NCI-H1436 (cell line): Measurements from ENCODE around the gene CDH23.

Source experiments
- DNase-seq: peaks from one replicate; lab custom pipeline; 2025; lab: John Stamatoyannopoulos, UW

CDH23 gene

DNA sequence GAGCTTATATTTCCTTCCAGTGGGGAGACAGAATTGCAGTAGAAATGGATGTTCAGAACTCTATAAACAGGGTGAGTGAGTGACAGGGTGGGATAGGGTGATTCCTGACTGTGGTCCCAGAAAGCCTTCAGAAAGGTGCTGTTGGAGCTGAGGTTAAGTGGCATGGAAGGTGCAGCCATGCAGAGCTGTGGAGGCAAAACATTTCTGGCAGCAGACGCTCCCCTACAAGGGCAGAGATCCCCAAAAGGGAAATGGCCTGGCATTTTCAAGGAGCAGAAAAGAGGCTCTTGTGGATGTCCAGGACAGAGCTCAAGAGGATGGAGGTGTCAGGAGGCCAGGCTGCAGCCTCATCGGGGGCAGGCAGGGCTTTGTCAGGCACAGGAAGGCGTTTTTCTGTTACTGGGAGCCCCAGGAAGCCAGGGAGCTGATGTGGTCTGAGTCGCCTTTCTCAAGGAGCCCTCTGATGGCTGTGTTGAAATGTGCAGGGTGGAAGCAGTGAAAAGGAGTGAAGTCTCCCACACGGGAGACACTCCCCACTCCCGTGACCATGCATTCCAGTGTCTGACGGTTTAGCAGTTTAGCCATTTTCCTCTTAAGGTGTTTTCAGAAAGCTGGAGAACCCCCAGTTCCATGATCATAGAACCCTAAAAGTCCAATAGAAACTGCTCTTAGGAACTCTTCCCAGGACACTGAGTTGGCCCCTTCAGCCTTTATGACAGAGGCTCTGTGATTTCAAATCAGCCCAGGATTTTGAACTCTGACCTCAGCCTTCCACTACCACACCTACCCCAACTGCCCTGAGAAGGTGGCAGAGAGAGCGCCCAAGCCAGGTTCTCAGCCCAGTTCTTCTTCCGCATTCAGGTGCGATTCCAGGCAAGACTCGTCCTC, 226.6 kb downstream of the CDH23 start:
- no peak for DNase-seq

DNA sequence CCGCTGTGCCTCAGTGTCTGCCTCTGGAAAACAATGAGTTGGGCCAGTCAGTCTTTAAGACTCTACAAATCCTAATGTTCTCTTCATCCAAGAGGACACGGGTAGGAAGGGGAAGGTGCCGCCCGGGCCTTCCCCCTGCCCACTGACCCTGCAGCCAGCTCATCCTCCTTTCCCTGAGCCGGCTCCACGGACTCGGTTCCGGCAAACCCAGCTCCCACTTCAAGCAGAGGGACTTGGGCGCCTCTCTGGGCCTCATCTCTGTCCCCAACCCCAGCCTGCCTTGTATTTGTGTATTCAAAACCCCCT, 227.2 kb downstream of the CDH23 start:
- DNase-seq: no peak

DNA sequence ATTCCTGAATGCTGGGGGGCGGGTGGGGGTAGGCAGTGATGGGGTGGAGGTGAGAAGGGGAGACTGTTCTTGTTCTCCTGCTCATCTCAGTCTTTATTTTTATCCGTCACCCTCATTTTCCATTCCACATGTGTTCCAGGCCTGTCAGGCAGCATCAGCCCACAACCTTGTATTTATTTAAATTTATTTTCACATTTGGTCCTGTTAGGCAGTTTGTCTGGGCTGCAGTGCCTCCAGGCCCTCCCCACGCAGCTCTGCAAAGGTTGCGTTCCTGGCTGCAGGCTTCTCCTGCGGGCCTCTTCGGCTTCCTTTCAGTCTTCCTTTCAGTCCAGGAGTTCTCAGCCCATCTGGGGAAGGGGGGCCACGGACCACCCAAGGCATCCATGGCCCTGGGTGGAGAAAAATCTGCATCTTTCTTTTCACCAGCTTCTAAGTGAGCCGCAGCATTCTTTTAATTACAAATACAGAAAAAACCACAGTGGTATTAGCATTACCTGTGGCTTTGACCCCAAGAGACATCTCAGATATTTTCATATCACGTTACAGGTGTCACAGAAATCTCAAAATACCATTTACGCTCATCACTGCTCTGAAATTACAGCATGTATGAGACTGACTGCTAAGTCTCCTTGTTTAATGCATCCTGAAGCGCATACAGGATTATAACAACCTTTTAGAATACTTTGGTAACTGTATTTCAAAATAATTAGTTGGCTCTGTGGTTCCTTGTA, 228.9 kb downstream of the CDH23 start:
- no peak for DNase-seq

DNA sequence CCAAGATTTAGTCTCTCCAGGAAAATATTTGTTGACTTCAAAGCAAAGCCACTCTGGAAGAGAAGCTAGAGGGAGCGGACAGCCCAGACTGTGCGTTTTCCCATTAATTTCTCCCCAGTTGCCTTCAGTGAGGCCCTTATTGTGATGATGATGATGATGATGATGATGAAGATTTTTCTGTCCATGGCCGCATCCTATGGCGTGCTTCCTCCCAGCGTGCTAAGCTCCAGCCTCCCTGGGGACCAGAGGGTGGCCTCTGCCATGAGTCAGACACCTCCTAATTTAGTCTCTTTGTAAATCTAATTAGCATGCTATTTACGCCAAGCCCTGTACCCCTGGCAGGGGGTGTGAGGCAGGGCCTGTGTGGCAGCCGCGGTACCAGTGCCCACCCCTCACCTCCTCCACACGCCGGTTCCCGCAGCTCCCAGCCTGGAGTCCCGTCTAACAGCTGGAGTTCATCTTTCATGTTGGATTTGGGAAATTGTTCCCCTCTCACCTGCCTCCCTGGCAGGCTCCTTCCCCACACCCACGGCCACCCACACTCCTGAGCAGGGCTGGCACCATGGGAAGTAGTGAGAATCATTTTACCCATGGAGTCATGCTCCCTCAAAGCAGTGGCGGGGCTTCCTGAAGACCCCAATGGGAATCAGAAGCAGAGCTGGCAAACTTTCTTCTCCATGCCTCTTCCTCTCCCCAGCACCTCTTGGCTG, 230.7 kb downstream of the CDH23 start:
- no peak for DNase-seq

DNA sequence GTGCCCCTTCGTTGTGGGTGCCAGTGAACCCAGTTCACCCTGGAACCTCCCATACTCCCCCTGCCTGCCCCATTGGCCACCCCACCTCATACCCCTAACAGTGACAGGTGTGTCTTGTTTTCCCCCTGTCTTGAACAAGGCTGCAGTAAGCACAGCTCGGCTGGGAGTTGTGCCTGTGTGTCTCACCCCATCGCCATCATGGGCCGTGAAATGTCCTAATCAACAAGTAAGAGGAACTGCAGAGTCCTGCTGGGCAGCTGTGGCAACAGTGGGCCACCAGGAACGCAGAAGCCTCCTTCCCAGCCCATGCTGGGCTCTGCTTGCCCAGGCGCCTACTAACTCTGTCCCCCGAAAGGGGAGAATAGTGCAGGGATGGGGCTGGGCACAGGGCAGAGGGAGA, 231.2 kb downstream of the CDH23 start:
- DNase-seq: no peak

DNA sequence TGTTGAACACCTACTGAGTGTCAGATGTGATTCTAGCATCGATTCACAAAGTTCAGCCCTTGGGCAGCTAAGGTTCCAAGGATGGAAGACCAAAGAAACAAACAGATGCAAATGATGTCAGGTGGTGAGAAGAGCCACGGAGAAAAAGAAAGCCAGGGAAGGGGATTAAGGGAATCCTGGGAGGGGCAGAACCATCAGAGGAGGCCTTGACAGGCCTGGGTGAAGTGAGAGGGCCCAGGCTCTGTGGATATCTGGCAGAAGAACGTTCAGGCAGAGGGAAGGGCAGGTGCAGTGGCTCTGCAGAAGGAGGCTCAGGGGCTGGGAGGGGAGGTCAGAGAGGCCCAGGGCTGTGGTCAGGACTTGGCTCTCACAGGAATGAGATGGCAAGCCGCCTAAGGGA, 232.4 kb downstream of the CDH23 start:
- DNase-seq: no peak

DNA sequence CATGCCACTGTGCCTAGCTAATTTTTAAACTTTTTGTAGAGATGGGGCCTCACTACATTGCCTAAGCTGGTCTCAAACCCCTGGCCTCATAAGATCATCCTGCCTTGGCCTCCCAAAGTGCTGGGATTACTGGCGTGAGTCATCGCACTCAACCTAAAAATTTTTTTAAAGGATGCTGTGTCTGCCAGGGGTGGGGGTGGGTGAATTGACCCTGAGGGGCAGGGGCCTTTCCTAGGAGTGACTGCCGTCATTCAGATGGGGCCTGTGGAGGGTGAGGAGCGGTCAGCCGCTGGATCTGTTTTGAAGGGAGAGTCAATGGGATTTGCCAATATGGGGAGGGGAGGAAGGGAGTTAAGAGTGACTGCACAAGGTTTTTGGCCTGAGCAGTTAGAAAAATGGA, 233.4 kb downstream of the CDH23 start:
- no peak for DNase-seq

DNA sequence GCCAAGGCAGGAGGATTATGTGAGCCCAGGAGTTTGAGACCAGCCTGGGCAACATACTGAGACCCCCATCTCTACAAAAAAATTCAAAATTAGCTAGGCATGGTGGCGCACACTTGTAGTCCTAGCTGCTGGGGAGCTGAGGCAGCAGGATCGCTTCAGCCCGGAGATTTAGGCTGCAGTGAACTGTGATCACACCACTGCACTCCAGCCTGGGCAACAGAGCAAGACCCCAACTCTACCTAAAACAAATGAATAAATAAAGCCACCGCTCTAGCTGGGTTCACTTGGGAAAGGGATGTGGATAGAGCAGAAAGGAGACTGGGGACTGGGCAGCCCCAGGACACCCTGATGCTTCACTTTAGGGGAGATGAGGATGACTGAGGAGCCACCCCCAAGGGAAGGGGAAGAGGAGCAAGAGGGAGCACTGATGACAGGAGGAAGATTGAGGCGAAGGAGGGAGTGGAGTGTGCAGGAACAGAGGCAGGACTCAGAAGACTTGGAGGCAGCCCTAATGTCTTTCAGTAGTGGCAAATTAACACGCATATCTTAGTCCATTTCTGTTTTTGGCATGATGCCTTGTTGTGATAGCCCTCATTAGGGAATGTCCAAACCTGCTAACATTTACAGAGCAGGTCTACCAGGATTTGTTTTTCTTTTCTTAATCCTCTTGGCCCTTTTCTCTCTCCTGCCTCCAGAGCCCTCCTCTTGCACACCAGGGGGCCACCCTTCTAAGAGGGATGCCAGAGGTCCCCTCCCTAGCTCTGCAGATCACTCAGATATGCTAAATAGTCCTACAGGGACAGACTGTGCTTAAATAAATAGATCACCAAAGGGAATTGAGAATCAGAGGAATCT, 234.5 kb downstream of the CDH23 start:
- no peak for DNase-seq

DNA sequence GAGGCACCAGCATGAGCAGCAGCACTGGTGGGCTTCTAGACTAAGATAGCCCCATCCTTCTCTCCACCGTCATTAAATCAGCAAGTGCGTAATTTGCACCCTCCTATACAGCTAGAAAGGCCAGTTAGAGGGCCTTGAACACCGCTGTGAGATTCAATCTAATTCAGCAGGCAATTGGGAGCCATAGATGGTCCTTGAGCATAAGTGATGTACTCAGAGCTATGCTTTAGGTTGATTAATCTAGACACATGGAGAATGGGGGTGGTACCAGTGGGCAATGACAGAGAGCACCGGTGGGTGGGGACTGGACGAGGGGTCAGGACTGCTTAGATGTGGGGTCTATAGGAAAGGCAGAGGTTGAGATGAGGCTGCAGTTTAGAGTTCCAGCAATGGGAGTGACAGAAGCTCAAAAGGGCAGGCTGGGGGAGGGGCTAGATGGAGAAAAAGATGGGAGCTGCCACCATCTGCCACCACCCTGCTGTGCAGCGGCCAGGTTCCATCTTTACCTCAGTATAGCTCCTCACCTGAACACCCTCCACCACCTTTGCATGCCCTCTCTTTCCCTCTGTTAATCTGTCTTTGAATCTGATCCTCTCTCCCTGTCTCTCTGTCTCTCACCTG, 235.6 kb downstream of the CDH23 start:
- DNase-seq: no peak

DNA sequence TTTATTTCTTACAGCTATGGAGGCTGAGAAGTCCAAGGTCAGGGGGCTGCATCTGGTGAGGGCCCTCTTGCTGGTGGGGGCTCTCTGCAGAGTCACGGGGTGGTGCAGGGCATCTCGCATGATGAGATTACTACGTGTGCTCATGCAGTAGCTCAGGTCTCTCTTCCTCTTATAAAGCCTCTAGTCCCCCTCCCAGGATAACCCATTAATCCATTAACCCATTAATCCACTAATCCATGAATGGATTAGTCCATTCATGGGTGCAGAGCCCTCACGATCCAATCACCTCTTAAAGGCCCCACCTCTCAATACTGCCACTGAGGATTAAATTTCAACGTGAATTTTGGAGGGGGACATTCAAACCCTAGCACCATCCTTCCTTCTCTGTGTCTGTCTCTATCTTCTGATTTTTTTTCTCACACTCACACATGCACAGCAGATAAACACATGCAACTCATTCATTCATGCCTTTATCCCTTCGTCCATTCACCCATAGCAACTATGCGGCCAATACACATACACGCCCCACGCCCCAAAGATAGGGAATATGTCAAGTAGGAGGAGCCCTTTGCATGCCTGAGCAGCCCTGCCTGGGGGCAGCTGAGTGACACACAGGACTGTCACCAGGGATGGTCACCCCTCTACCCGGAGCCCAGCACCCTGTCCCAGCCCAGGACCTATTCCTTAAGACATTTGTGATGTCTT, 236.3 kb downstream of the CDH23 start:
- no peak for DNase-seq

DNA sequence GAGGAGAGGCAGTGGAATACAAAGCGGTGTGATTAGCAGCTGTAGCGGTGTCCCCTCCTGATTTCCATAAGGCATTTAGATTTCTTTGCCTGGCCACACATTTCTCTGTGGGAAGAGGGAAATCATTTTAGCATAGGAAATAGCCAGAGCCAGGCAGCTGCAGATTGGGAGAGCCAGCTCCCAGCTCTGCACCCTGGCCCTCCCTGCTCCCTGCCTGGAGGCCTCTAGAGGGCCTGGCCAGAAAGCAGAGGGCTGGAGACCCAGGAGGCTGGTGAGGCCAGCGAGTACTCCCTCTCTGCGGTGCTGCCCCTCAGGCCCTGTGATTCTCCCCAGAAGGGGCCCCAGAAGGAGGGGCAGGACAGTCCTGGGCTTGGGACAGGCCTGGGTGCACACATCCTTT, 237.2 kb downstream of the CDH23 start:
- no peak for DNase-seq

DNA sequence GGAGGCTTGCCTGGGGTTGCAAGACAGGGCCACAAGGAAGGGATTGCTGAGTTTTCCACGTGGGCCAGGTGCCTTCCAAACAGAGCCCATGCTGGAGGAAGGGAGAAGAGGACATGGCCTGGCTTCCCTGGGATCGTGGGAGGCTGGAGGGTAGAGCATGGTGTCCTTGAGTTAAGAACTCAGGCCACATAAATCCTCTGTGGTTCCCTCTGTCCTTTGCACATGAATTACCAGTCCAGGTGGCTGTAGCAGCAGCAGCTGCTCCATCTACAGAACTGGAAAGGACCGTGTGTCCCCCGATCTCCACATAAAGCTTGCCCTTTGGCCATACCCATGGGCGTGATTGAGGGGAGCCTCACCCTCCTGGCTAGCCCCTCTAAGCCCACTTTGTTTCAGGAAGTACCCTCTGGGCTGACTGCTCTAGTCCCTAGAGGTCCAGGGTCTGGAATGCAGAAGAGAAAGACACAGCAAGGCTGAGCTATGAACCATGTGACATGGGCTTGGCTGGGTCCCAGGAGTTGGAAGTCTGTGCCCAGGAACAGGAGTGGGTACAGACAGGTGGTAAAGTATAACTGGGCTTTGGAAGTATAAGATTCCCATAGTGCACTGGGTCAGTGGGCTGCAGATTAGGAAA, 237.9 kb downstream of the CDH23 start:
- no peak for DNase-seq

DNA sequence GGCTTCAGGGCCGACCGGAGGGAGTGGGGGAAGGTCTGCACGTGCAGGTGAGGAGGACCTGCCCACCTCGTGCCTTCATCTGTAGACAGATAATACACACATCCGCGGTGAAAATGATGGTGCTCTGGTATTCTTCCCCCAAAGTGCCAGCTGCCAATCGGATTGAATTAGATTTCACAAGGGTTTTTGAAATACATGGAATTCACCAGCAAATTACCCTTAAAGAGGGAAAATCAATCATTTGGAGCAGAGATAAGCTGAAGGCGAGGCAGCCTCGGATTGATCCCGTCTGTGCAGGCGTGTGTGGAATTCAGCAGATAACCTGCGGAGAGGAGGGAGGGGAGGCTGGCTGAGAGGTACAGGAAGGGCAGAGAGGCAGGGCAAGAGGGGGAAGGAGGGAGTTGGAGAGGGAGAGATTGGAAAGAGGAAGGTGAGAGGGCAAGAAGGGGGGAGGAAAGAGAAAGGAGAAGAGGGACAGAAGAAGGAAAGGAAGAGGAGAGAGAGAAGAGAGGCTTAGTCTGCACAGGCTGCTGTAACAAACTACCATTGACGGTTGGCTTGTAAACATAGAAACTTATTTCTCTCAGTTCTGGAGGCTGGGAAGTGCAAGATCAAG, 238.6 kb downstream of the CDH23 start:
- DNase-seq: no peak

DNA sequence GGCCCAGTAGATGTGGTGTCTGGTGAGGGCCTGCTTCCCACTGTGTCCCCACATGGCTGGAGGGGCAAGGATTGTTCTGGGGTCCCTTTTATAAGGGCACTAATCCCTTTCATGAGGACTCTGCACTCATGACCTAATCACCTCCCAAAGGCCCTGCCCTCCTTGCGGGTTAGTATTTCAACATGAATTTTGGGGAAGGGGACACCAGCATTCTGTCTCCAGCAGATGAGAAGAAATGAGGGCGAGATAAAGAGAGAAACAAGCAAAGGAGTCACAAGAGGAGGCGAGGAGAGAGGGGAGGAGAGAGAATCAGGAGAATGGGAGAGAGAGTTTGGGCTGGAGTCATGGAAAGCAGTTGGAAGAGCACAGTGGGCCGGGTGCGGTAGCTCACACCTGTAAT, 239.1 kb downstream of the CDH23 start:
- no peak for DNase-seq

DNA sequence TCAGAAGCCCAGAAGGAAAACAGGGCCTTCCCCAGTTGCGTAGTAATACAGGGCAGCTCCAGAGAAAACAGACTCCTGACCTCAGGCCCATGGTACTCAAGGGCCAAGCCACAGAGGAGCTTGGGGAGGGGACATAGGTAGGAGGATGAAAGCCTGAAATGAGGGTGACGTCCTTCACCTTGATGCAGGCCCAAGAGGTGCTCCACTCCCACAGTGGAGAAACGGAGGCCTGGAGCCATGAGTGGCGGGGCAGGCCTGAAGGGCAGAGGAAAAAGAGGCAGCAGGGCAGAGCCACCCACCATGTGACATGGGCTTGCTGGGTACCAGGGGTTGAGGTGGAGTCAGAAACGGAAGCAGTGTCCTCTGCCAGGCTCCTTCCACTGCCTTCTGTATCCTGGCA, 239.9 kb downstream of the CDH23 start:
- no peak for DNase-seq

DNA sequence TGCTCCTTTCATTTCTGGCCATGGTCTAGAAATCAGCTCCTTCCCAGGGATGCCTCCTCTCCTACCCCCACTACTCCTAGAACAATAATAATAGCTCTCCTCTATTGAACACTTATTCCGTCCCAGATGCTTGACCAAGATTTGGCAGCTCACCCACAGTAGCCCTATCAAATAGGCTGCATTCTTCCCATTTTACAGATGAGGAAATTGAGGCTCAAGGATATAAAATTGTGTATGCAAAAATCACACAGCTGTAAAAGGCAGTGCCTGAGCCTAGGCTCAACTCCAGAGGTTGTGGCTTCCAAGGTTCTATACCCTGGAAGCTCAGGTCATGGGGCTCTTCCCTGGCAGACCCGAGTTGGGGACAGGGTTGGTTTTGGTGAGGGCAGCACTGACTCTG, 240.6 kb downstream of the CDH23 start:
- DNase-seq: no peak

DNA sequence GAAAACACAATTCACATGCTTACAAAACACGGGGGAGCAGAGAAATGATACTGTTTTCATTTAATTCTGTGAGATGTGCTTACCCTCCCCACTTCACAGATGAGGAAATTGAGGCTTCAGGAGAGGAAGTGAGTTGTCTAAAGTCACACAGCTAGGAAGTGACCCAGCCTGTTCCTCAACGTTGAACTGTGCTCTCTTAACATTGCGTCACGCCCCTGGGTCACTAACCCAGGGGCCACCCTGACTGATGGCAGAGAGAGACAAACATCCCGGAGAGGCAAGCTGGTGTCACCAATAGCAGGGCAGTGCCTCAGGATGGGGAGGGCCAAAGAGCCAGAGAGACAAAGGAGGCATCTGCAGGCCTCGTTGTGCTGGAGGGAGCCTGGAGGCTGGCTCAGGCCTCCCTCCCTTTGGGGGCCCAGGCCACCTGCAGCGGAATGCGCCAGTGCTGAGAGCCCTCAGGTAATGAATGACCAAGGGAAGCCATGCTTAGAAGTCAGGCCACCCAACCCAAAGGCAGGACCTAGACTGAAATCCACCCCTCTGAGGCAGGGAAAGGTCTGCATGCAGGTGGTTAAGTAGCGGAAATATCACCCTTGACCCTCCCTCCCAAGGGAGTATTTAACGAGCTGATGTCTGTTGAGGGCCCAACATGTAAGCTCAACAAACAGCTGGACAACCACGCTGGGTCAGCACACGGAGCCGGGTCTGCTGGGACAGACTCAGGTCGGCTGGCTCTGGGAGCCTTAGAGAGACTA, 241.5 kb downstream of the CDH23 start:
- no peak for DNase-seq

DNA sequence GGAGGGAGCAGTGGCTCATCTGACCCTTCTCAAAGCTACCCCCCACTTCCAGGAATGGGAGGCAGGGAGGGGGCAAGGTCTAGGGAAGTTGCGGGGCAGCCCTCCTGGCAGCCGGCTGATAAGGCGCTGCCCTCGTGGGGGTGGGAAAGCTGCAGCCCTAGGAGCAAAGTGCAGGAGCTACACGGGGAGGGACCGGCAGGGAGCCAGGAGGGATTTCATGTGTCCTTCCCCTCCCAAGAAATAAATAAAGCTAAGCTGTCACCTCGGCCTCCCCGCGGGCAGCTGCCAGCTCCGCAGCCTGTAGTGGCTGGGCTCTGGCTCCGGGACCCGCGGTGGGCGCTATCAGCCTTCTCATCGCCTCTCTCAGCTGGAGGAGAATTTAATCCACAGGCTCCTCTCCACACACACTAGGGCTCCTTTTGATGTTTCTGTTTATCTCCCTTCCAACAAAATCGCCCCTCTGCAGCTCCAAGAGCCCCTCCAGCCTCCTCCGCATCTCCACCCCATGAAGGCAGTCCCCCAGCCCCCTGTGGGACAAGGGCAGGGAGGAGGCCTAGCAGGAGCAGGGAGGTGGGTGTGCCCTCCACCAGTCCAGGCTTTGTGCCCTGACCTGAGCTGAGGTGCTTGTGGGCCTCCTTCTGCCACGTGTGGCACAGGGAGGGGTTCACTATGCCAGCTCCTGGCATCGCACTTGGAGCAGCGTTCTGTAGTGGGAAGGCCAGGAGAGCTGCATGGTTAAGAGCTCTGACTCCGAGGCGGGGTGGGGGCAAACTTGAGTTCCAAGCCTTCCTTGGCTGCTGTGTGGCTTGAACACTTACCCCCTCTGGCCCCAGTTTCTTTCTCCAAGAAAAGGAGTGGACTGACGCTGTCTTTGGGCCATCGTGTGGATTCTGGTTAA, 242.4 kb downstream of the CDH23 start:
- no peak for DNase-seq
